ENCODE results near the gene ALKBH3. TPM values are rescaled to one million over a fixed set of nuclear protein-coding genes. Genes with fewer than 3 reads are reported as not detected.

ALKBH3 gene
- total RNA-seq, 1 experiment from 2014 or later: 71.9 TPM

DNA sequence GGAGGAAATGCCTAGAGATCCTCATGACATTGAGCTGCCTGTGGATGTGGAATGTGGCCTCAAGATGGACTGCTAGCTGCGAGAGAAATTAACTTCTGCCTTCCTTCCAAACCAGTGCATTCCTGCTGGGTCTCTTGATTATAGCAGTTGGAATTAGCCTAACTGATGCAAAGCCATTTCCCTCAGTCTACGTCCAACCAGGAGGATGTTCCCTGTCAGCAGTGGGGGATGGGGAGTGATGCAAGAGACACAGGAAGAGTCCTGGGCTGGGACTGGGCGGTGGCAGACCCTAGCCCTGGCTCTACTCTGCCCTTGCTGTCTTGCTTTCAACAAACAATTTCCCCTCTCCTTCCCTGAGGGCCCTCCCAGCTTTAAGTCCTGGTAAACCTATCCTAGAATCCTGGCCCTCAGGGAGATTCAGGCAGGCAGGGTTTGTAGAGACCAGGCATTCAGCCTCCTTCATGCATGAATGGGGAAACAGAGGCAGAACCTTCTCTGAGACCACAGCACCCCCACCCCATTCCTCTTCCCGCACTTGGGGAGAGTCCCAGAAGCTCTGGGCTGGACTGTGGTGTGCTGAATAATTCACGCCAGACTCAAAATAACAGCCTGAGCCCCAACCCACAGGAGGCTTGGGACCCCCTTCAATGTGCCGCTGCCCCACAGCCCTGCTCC is 78.8 kb downstream of the ALKBH3 start:
- DNase-seq (ENCODE audit: low spot score): no peak

DNA sequence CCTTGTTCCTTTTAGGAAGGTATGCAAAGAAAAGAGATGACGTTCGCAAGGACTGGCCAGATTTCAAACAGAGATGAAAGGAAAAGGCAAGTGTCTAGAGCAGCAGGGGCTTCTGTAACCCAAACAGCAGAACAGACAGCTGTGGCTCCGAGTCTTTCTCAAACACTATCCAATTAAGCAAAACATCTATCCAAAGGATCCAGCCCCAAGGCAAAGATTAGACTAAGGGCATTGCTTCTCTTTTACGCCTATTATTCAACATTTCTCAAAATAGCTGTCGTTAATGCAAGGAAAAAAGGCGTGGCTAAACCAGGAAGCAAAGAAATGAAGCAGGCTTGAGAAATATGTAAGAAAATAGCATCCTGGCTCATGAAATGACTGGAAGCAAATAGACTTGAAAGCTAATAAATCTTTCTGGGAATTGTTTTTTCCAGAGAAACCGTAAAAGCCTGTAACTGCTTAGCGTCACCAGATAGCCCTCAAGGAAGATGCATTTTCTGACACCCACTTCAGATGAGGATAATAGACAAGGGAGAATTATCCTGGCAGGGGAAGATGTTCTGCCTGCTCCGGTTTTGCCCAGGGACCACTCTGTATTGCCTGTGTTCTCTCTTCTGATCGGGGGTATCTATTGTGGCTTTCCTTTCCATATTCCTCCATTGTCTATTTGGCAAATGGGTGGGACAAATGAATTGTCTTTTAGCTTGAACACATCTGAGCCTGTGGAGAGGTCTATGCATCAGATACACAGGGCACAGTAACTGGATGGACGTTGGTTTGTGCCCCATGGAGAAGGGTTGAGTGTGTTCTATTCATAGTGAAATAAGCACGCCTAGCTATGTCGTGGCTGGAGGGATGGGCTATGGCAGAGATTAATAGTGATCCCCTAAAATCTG is 82.0 kb downstream of the ALKBH3 start:
- DNase-seq (ENCODE audit: low spot score): no peak

DNA sequence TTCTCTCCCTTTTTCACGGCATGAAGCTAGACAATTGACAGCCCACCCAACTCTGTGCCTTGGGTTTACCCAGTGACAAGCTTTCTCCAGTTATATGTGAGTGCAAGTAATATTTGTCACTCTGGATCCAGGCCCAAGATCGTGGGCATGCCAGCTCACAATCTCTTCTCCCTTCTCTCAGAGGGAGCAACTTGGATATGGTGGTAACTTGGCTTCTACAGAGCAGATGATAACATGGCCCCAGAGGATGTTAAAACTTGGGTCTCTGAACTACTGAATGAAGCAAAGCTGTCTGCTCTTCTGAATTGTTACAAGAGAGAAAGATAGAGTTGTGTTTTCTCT is 82.6 kb downstream of the ALKBH3 start:
- no peak for DNase-seq (ENCODE audit: low spot score)

DNA sequence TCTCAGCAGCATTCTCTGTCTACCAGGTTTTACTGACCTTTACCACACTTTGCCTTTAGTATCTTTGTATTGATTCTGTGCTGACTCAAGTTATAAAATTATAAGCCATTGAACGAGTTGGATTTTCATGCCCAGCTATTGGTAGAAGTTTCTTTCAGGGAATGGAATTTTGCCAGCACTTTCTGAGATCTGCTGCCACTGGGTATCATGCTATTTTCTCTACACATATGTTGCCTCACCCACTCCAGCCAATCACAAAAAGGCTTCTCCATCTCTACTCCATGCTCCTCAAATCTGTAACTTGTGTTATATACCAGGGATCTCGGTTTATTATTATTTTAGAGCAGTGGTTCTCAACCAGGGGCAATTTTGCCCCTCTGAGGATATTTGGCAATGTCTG is 87.0 kb downstream of the ALKBH3 start:
- no peak for DNase-seq (ENCODE audit: low spot score)

DNA sequence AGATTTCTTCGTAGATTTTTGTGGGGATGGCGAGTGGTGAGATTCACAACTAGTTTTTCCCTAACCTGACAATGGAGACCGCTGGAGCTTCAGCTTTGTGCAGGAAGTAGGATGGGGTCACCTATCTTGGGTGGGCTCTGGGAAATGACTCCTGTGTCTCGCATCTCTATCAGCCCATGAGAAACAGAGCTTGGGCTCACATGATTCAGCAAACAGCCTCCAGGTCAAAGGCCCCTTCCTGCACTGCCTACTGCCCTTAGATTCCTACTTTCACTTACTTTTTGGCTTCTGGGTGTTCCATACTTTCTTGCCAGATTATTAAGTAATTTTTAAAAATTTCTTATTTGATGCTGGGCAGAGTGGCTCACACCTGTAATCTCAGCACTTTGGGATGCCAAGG is 88.1 kb downstream of the ALKBH3 start:
- no peak for DNase-seq (ENCODE audit: low spot score)

DNA sequence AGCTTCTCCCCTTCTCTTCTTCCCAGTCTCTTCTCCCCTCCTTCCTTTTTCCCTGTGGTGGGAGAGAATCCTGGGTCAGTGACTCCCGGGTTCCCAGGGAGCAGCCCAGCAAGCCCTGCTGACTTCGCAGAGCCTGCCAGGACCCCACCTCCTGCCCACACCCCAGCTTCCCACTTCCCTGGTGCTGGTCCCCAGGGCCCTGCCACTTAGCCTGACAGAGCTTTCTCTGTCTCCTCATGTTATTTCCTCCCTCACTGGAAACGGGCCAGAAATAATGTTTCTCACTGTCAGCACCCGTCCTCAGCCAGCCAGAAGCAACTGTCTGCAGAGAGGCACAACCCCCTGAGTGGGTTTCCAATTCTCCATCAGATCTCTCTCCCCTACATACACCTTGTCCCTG is 88.9 kb downstream of the ALKBH3 start:
- DNase-seq (ENCODE audit: low spot score): no peak

Other genes with a start within 250 kb of the ALKBH3 start
- gene HSD17B12, start 200.1 kb upstream of the ALKBH3 start, total RNA-seq (2014; rRNA removed; shearing (Covaris generic)): 65.0 and 81.1 TPM in 2 replicates
- 2.7 TPM in 2 replicates for gene C11orf96, start 61.8 kb downstream of the ALKBH3 start, total RNA-seq (2014; rRNA removed; shearing (Covaris generic))
- gene ACCSL, start 167.2 kb downstream of the ALKBH3 start, total RNA-seq (2014; rRNA removed; shearing (Covaris generic)): not detected in 2 replicates
- gene ACCS, start 185.4 kb downstream of the ALKBH3 start, total RNA-seq (2014; rRNA removed; shearing (Covaris generic)): 3.1 and 3.6 TPM in 2 replicates
- 201 and 204 TPM in 2 replicates for gene EXT2, start 214.8 kb downstream of the ALKBH3 start, total RNA-seq (2014; rRNA removed; shearing (Covaris generic))